Measurements from ENCODE around the gene USP49. TPM values are rescaled to one million over a fixed set of nuclear protein-coding genes. Genes with fewer than 3 reads are reported as not detected.

The USP49 gene
- total RNA-seq, 2 donors from 2014 or later: 2.1 to 2.9 TPM

DNA sequence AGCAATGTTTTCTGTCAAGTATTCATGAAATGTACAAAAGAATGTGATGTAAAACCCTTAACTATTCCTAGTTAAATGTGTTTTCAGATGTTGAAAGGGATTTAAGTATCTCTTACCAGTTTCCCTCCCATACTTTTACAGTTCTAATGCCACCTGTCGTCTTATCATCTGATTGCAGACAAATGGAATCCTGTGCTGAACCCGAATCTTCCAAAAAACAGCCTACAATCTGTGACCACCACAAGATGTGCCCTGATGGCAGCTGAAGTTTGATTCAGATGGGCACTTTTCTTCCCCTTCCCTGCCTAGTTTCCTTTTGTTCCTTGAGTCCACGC, 105.8 kb downstream of the USP49 start:
- ATAC-seq (no peak), DNase-seq (no peak)
- intact Hi-C loops (cut with DNase I, micrococcal nuclease): loop anchor here (5.0 to 10.0 kb wide), 2 partner anchors 133 to 255 kb away; partner anchors contain the start of genes BYSL (in 1 of the 2) and MED20 (in 1 of the 2)

GRCh38 chr6:41787219-41787917, 107.8 kb downstream of the USP49 start, which contains the start of gene TOMM6:
TOMM6 (plus strand) TSS chr6:41787694; CDS start chr6:41787698, 4 bp downstream.
- intact Hi-C loops (cut with DNase I, micrococcal nuclease): loop anchor here (5.0 to 10.0 kb wide), 2 partner anchors 135 to 257 kb away; partner anchors contain the start of genes BYSL (in 1 of the 2) and MED20 (in 1 of the 2)
- peak; percentile 84 for ATAC-seq
- peak; percentile 95 to 97 for DNase-seq

GRCh38 chr6:41786451-41787218, 108.5 kb downstream of the USP49 start:
- intact Hi-C loops (cut with DNase I, micrococcal nuclease): loop anchor here (5.0 to 10.0 kb wide), 2 partner anchors 136 to 258 kb away; partner anchors contain the start of genes BYSL (in 1 of the 2) and MED20 (in 1 of the 2)
- peak; percentile 82 for ATAC-seq
- peak; percentile 83 to 92 for DNase-seq

DNA sequence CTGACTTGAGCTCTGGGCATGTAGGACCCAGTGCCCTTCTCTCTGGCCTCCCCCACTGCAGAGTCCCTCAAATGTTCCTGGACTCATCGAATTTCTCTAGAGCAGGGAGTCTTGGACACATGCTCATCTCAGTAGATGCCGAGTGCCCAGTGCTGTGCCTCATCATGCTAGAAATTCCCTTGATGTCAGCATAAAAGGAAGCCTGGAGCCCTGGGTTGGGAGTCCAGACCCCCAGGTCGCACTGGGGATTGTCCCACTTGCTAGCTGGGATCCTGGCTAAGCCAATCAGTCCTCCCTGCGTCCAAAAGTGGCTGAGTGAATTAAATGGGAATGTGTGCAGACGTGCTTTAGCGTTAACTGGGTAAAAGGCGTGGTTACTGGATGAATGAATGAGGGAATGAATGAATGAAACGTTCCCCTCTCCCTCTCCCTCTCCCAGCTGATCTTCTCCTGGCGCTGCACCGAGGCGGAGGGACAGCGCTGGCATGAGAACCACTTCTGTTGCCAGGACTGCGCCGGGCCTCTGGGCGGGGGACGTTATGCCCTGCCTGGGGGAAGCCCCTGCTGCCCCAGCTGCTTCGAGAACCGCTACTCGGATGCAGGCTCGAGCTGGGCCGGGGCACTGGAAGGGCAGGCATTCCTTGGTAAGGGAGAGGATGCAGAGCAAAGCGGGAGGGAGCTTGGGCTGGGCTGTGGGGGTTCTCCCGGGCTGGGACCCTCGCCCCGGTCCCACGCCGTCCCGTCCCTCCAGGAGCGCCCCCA, 109.3 kb downstream of the USP49 start:
- intact Hi-C loops (cut with DNase I, micrococcal nuclease): loop anchor here (5.0 to 10.0 kb wide), 2 partner anchors 136 to 259 kb away; partner anchors contain the start of genes BYSL (in 1 of the 2) and MED20 (in 1 of the 2)
- ATAC-seq: no peak
- DNase-seq: peak in 1 of 2 donors; percentile 39

DNA sequence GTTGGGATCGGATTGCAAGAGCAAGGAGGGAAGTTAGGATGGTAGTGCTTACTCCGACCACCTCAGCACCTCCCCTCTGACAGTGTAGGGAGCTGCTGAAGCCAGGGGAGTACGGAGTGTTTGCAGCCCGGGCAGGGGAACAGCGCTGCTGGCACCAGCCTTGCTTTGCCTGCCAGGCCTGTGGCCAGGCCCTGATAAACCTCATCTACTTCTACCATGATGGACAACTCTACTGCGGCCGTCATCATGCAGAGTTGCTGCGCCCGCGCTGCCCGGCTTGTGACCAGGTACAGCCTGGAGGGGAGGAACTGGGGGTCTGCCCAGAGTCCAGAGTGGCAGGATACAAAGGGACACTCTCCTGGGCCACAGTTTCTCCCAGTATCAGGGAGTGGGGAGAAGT, 109.9 kb downstream of the USP49 start:
- intact Hi-C loops (cut with DNase I, micrococcal nuclease): loop anchor here (5.0 to 10.0 kb wide), 2 partner anchors 137 to 260 kb away; partner anchors contain the start of genes BYSL (in 1 of the 2) and MED20 (in 1 of the 2)
- DNase-seq: no peak
- ATAC-seq: no peak

DNA sequence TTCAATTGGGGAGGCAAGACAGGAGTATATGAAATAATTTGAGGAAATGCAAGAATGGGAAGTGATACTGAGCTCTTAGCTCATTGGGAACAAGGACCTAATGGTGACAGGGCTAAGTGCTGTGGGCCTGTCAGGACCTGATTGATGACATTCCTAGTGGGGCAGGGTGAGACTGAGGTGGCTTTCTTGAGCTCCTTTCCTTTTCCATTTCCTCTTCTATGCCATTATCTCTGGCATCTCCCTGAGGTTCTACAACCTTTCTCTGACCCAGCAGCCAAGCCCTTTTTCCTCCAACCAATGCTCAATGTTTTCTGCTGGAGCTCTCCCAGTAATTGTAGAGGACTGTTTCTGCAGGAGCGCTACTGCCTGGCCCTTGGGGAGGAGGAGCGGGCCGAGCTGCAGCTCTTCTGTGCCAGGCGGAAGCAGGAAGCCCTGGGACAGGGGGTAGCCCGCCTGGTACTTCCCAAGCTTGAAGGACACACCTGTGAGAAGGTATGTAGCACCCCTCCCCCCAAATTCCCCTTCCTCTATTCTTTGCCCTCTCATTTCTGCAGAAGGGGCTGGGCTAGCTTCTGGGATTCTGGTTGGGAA, 110.5 kb downstream of the USP49 start:
- intact Hi-C loops (cut with DNase I, micrococcal nuclease): loop anchor here (5.0 to 10.0 kb wide), 3 partner anchors 138 to 263 kb away; partner anchors contain the start of genes BYSL (in 1 of the 2) and MED20 (in 1 of the 2)
- no peak for ATAC-seq
- DNase-seq: no peak

GRCh38 chr6:41783106-41783780, 111.9 kb downstream of the USP49 start:
- no peak for DNase-seq
- intact Hi-C loops (cut with DNase I, micrococcal nuclease): loop anchor here (5.0 to 10.0 kb wide), 2 partner anchors 262 to 264 kb away; no protein-coding TSS in a partner anchor
- ATAC-seq: no peak

- ATAC-seq (peak; percentile 33), DNase-seq (peak; percentile 55 to 76)
- intact Hi-C loops (cut with DNase I, micrococcal nuclease): loop anchor here (5.0 to 10.0 kb wide), 2 partner anchors 263 to 266 kb away; no protein-coding TSS in a partner anchor
These were observed 113.8 kb downstream of the USP49 start for GRCh38 chr6:41781366-41781730.

- intact Hi-C loops (cut with DNase I, micrococcal nuclease): loop anchor here (5.0 to 10.0 kb wide), 2 partner anchors 264 to 267 kb away; no protein-coding TSS in a partner anchor
- DNase-seq (peak; percentile 57 to 60), ATAC-seq (peak; percentile 49)
These were observed 114.4 kb downstream of the USP49 start, which contains the start of gene PRICKLE4 for GRCh38 chr6:41780551-41781365. PRICKLE4 (plus strand) TSS chr6:41780782; CDS start chr6:41783474, 2,692 bp downstream.

- ATAC-seq: peak; percentile 81
- intact Hi-C loops (cut with DNase I, micrococcal nuclease): loop anchor here (5.0 to 10.0 kb wide), 2 partner anchors 265 to 267 kb away; no protein-coding TSS in a partner anchor
- DNase-seq: peak; percentile 98 to 99
These were observed 115.2 kb downstream of the USP49 start, which contains the start of gene FRS3 for GRCh38 chr6:41779788-41780550. FRS3 (minus strand) TSS chr6:41779900; CDS start chr6:41776987, 2,913 bp downstream.

DNA sequence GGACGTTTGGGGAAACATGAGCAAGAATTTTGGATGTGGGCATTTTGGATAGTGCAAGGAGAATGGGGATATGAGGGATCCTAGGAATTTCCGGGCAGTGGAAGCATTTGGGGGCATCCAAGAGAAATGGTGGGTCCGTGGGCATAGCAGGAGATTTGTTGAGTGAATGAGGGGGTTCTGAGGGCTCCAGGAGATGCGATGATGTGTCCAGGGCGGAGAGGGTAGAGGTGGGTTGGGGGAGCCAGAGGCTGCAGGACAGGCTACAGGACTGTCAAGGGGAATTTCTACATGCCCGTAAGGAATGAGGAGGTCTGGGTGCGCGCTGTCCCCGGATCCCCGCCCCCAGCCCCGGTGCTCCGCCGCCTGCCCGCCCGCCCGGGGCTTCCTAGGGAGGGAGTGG, 115.8 kb downstream of the USP49 start:
- intact Hi-C loops (cut with DNase I, micrococcal nuclease): no loop called here
- DNase-seq (no peak), ATAC-seq (no peak)

GRCh38 chr6:41778895-41779294, 116.3 kb downstream of the USP49 start:
- ATAC-seq (no peak), DNase-seq (peak in 1 of 2 donors; percentile 15)
- intact Hi-C loops (cut with DNase I, micrococcal nuclease): no loop called here

- intact Hi-C loops (cut with DNase I, micrococcal nuclease): no loop called here
These were observed 117.5 kb downstream of the USP49 start for GRCh38 chr6:41777551-41778285.

GRCh38 chr6:41775293-41775882, 119.8 kb downstream of the USP49 start:
- intact Hi-C loops (cut with DNase I, micrococcal nuclease): no loop called here
- no peak for ATAC-seq
- no peak for DNase-seq

More at GRCh38 chr6:41777551-41778285, 117.5 kb downstream of the USP49 start:
- ATAC-seq: no peak
- no peak for DNase-seq

DNA sequence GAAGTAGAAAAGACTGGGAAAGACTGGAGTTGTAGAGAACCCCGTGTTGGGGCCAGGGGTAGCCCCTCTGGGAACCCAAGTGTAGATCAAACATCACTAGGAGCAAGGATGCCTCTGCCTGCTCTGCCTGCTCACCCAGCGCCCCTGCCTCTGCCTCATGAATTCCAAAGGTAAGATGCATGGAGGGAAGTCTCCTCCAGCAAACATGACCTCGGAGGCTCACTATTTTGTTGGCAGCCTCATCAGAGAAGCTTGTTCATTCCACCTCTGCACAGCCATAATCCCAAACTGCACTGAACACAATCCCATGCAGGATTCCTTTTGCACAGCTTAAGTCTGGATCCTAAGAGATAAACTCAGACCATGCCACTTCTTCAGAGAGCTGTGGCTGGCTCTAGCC, 120.3 kb downstream of the USP49 start:
- intact Hi-C loops (cut with DNase I, micrococcal nuclease): no loop called here
- ATAC-seq: no peak
- no peak for DNase-seq

Data from left colon (tissue), 2 donors.